Osteocyte (in vitro differentiated cells): ENCODE data around the gene PCED1B. TPM values are rescaled to one million over a fixed set of nuclear protein-coding genes. Genes with fewer than 3 reads are reported as not detected.

Source experiments
- DNase-seq: peaks from one replicate; pipeline ENCODE4 v3.0.0; 2021; ENCODE audit warnings: mixed read lengths; ENCODE audit not compliant: unreplicated experiment; ENCODE audit errors: extremely low spot score
- H3K27ac Mint-ChIP-seq: one replicate; pipeline ENCODE4 v1.8.0; 2021; ENCODE audit warnings: mild to moderate bottlenecking, mixed read lengths; ENCODE audit not compliant: unreplicated experiment
- H3K27me3 Mint-ChIP-seq: one replicate; pipeline ENCODE4 v1.8.0; 2021; ENCODE audit warnings: mixed read lengths; ENCODE audit not compliant: unreplicated experiment
- H3K36me3 Mint-ChIP-seq: one replicate; pipeline ENCODE4 v1.8.0; 2021; ENCODE audit warnings: mixed read lengths; ENCODE audit not compliant: unreplicated experiment
- H3K4me1 Mint-ChIP-seq: one replicate; pipeline ENCODE4 v1.8.0; 2021; ENCODE audit warnings: mixed read lengths; ENCODE audit not compliant: unreplicated experiment
- H3K4me3 Mint-ChIP-seq: one replicate; pipeline ENCODE4 v1.8.0; 2021; ENCODE audit warnings: mild to moderate bottlenecking, moderate library complexity, mixed read lengths; ENCODE audit not compliant: unreplicated experiment
- H3K9me3 Mint-ChIP-seq: one replicate; pipeline ENCODE4 v1.8.0; 2021; ENCODE audit warnings: mixed read lengths; ENCODE audit not compliant: unreplicated experiment
- total RNA-seq: library from RNA; stranded (reverse); gene quantifications from 2 replicates; pipeline ENCODE4 v1.2.1, GENCODE V29; 2021
- TF ChIP-seq, protein P1 (sequence below): fragments of 200-600 bp; sonication (generic); IDR thresholded peaks from 2 replicates; pipeline ENCODE4 v1.5.0; 2021; ENCODE audit warnings: antibody characterized with exemption, mild to moderate bottlenecking, moderate library complexity

Gene PCED1B
- total RNA-seq, 1 donor from 2014 or later = 1.6 TPM

DNA sequence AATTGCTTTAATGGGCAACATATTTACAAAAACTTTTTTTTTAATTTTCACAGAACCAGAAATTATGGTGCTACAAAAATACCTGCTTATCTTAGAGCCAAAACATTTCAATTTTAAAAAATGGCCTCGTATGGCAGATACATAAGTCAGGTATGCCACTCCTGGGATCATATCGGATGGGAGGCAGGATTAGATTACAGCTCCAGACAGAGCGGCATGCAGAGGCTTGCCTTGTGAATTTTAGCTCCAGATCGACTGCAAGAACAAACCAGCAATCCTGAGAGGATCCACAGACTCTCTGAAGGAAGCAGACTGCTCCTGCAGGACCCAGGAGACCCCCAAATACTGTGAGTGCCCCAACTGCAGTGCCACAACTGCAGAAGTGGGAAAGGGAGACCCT lies 169.7 kb downstream of the PCED1B start:
- H3K27me3 Mint-ChIP-seq = no peaks in the 10 kb centered on the region
- H3K27ac Mint-ChIP-seq = no peak overlapping the region
- DNase-seq = no peak
- TF ChIP-seq, protein P1, sequence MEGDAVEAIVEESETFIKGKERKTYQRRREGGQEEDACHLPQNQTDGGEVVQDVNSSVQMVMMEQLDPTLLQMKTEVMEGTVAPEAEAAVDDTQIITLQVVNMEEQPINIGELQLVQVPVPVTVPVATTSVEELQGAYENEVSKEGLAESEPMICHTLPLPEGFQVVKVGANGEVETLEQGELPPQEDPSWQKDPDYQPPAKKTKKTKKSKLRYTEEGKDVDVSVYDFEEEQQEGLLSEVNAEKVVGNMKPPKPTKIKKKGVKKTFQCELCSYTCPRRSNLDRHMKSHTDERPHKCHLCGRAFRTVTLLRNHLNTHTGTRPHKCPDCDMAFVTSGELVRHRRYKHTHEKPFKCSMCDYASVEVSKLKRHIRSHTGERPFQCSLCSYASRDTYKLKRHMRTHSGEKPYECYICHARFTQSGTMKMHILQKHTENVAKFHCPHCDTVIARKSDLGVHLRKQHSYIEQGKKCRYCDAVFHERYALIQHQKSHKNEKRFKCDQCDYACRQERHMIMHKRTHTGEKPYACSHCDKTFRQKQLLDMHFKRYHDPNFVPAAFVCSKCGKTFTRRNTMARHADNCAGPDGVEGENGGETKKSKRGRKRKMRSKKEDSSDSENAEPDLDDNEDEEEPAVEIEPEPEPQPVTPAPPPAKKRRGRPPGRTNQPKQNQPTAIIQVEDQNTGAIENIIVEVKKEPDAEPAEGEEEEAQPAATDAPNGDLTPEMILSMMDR = no peak
- no peak overlapping the region for H3K4me3 Mint-ChIP-seq
- peaks cover 18% of the 10 kb centered on the region for H3K4me1 Mint-ChIP-seq
- H3K36me3 Mint-ChIP-seq = peaks cover 10% of the 10 kb centered on the region
- H3K9me3 Mint-ChIP-seq = peaks cover 13% of the 10 kb centered on the region

DNA sequence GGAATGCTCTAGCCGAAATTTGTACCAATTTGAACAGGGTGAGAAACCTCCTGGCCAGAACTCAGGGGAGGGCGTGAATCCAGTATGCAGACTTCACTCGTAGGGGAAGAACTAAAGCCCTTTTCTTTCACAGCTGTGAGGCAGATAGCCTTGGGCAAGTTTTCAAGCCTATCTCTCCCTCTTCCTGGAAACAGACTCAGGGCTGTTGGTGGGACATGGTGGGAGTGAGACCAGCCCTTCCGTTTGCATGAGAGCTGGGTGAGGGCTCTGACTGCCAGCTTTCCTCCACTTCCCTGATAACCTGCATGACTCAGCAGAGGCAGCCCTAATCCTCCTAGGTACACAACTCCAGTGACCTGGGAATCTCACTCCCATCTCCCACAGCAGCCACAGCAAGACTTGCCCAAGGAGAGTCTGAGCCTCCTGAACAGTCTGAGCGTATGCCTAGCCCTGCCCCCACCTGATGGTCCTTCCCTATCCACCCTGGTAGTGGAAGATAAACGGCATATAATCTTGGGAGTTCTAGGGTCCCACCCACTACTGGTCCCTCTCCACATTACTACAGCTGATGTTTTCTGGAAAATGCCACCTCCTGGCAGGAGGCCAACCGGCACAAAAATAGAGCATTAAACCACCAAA lies 170.4 kb downstream of the PCED1B start:
- no peak overlapping the region for H3K27ac Mint-ChIP-seq
- DNase-seq = no peak
- peaks cover 13% of the 10 kb centered on the region for H3K9me3 Mint-ChIP-seq
- H3K4me1 Mint-ChIP-seq = peaks cover 18% of the 10 kb centered on the region
- no peaks in the 10 kb centered on the region for H3K27me3 Mint-ChIP-seq
- peaks cover 10% of the 10 kb centered on the region for H3K36me3 Mint-ChIP-seq
- no peak overlapping the region for H3K4me3 Mint-ChIP-seq
- TF ChIP-seq, protein P1 = no peak

DNA sequence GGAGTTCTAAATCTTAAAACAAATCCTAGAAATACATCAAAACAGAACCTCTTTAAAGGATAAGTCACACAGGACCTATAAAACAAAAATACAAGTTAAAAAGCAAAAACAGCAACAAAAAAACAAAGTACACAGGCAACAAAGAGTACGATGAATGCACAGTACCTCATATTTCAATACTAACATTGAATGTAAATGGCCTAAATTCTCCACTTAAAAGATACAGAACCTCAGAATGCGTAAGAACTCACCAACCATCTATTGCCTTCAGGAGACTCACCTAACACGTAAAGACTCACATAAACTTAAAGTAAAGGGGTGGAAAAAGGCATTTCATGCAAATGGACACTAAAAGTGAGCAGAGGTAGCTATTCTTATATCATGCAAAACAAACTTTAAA lies 172.5 kb downstream of the PCED1B start:
- DNase-seq = no peak
- TF ChIP-seq, protein P1 = no peak
- peaks cover 10% of the 10 kb centered on the region for H3K36me3 Mint-ChIP-seq
- H3K27me3 Mint-ChIP-seq = no peaks in the 10 kb centered on the region
- no peak overlapping the region for H3K27ac Mint-ChIP-seq
- H3K4me3 Mint-ChIP-seq = no peak overlapping the region
- peaks cover 19% of the 10 kb centered on the region for H3K9me3 Mint-ChIP-seq
- H3K4me1 Mint-ChIP-seq = peaks cover 18% of the 10 kb centered on the region

DNA sequence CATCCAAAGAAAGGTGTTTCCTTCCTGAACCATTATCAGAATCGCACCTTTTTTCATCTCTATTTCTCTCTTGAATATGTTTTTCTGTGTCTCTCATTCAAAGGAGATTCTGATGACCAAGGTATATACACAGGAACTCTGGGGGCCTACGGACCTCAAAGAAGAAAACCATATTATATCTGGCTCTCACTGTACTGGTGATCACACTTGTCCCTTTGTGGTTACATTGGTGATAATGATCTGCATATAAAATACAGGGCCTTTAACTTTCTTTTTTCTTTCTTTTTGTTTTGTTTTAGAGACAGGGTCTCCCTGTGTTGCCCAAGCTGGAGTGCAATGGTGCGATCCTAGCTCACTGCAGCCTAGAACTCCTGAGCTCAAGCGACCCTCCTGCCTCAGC lies 185.5 kb downstream of the PCED1B start:
- Mint-ChIP-seq H3K27me3 (no peaks in the 10 kb centered on the region), H3K4me3 (no peak overlapping the region), H3K4me1 (peaks cover 4% of the 10 kb centered on the region), H3K27ac (no peak overlapping the region), H3K9me3 (peaks cover 3% of the 10 kb centered on the region), H3K36me3 (peaks cover 2% of the 10 kb centered on the region)
- no peak for DNase-seq
- TF ChIP-seq, protein P1 = no peak

DNA sequence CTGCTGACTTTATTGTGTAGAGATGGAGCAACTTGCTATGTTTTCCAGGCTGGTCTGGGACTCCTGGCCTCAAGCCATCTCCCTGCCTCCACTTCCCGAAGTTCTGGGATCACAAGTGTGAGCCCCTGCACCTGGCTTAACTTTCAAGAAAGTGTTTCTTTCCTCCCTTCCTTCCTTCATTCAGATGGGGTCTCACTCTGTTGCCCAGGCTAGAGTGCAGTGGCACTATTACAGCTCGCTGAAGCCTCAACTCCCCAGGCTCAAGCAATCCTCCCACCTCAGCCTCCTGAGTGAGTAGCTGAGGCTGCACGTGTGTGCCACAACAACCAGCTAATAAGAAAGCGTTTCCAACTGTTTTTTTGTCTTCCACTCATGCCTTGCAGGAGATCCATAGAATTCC lies 186.0 kb downstream of the PCED1B start:
- Mint-ChIP-seq H3K27me3 (no peaks in the 10 kb centered on the region), H3K4me3 (no peak overlapping the region), H3K27ac (no peak overlapping the region), H3K9me3 (peaks cover 3% of the 10 kb centered on the region), H3K4me1 (peaks cover 7% of the 10 kb centered on the region), H3K36me3 (peaks cover 2% of the 10 kb centered on the region)
- TF ChIP-seq, protein P1 = no peak
- DNase-seq = no peak
